K562 (cell line): ENCODE data around the gene SFXN2. TPM values are rescaled to one million over a fixed set of nuclear protein-coding genes. Genes with fewer than 3 reads are reported as not detected.

Experiments
- CREM ChIP-seq: IDR thresholded peaks from 2 replicates; pipeline ENCODE4 v1.6.1; 2014; ENCODE audit warnings: antibody characterized with exemption, low read depth
- ETS2 ChIP-seq: IDR thresholded peaks from 2 replicates; pipeline ENCODE4 v1.6.1; 2016; ENCODE audit warnings: borderline replicate concordance, missing genetic modification characterization, mild to moderate bottlenecking, moderate library complexity, missing compliant biosample characterization; ENCODE audit not compliant: poor library complexity, severe bottlenecking
- KLF10 ChIP-seq: fragments of 250-450 bp; sonication (Bioruptor Pico); IDR thresholded peaks from 2 replicates; pipeline ENCODE4 v1.6.1; 2021; ENCODE audit warnings: matching md5 sums
- RFX7 ChIP-seq: fragments of 250-450 bp; sonication (Bioruptor Pico); IDR thresholded peaks from 2 replicates; pipeline ENCODE4 v1.5.1; 2021; ENCODE audit warnings: mild to moderate bottlenecking
- SRSF1 ChIP-seq: fragments of 200-400 bp; formaldehyde crosslinking; IDR thresholded peaks from 2 replicates; pipeline ENCODE4 v1.6.1; 2017; ENCODE audit warnings: mild to moderate bottlenecking, low read depth, low read length, moderate library complexity
- TEAD1 ChIP-seq, 2 experiments: fragments of 450-650 bp in 1 of 2; sonication (generic) in 1 of 2; formaldehyde crosslinking; IDR thresholded peaks; 2 replicates each; pipeline versions ENCODE4 v1.4.0 to v1.8.0; 2020 to 2022; ENCODE audit warnings: mild to moderate bottlenecking in 2 of 2, missing genetic modification reagents in 1 of 2
- ZHX1 ChIP-seq: fragments of 150-350 bp; conservative IDR thresholded peaks from 2 replicates; pipeline ENCODE4 v1.6.1; 2014; ENCODE audit warnings: low read length
- polyA plus RNA-seq, 8 experiments: library from polyadenylated mRNA; depleted of rRNA in 4 of 8; stranded (reverse) in 5 of 8; unstranded in 3 of 8; fragments of >200 nt; fragmentation: Nextera tagmentation in 2 of 8; fragmentation: Illumina TruSeq in 1 of 8; extraction: Ambion mirVana in 2 of 8; extraction: Trizol in 1 of 8; gene quantifications; 2 replicates each; pipeline versions ENCODE4 v1.2.1 to v1.2.3, GENCODE V29; 2011 to 2014; ENCODE audit warnings: inconsistent platforms in 1 of 8, missing spikeins in 1 of 8
- total RNA-seq, 7 experiments: library from RNA; depleted of rRNA in 6 of 7; stranded (reverse); fragments of >200 nt in 6 of 7; fragmentation: Illumina TruSeq in 2 of 7; extraction: Trizol in 2 of 7; gene quantifications; 2 replicates each; pipeline versions ENCODE4 v1.2.1 to v1.2.3, GENCODE V29; 2011 to 2021; ENCODE audit warnings: low replicate concordance in 1 of 7
- TF ChIP-seq, protein P1 (sequence below): fragments of 150-350 bp; IDR thresholded peaks from 2 replicates; pipeline ENCODE4 v1.6.1; 2014; ENCODE audit warnings: low read depth, mild to moderate bottlenecking, low read length, borderline replicate concordance

SFXN2 gene
- total and polyA plus RNA-seq, 9 of the 15 experiments (the other 6 are each of a cell fraction or from before 2014, with no cell fraction given): 7.3 to 23.8 (median 15.7) TPM

- TF ChIP-seq ZHX1 (no peak), KLF10 (CRISPR knock-in tag) (no peak), TEAD1 (CRISPR knock-in tag; IDR thresholded peaks at IDR 0.05) (no peak), ETS2 (tag) (no peak), RFX7 (CRISPR knock-in tag) (no peak), SRSF1 (no peak), CREM (peak; percentile 47; the same call in 1 of the 2 replicates)
- TF ChIP-seq, protein P1, sequence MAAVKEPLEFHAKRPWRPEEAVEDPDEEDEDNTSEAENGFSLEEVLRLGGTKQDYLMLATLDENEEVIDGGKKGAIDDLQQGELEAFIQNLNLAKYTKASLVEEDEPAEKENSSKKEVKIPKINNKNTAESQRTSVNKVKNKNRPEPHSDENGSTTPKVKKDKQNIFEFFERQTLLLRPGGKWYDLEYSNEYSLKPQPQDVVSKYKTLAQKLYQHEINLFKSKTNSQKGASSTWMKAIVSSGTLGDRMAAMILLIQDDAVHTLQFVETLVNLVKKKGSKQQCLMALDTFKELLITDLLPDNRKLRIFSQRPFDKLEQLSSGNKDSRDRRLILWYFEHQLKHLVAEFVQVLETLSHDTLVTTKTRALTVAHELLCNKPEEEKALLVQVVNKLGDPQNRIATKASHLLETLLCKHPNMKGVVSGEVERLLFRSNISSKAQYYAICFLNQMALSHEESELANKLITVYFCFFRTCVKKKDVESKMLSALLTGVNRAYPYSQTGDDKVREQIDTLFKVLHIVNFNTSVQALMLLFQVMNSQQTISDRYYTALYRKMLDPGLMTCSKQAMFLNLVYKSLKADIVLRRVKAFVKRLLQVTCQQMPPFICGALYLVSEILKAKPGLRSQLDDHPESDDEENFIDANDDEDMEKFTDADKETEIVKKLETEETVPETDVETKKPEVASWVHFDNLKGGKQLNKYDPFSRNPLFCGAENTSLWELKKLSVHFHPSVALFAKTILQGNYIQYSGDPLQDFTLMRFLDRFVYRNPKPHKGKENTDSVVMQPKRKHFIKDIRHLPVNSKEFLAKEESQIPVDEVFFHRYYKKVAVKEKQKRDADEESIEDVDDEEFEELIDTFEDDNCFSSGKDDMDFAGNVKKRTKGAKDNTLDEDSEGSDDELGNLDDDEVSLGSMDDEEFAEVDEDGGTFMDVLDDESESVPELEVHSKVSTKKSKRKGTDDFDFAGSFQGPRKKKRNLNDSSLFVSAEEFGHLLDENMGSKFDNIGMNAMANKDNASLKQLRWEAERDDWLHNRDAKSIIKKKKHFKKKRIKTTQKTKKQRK: peak; percentile 82; the same call in 1 of the 2 replicates
Measured at GRCh38 chr10:102743588-102744373, 29.3 kb downstream of the SFXN2 start, which contains the start of gene WBP1L (continued).
